K562 (cell line): Measurements from ENCODE around the gene TNNI2. TPM values are rescaled to one million over a fixed set of nuclear protein-coding genes. Genes with fewer than 3 reads are reported as not detected.

Experiments used
- ATAC-seq: fragments of 200-7000 bp; cut with Tn5 transposase; 3 replicates; pipeline ENCODE4 v1.9.1; 2020; ENCODE audit warnings: moderate library complexity
- BruUV-seq: library from RNA; stranded (reverse); fragments of 400-500 nt; replicated peaks from 2 replicates; lab custom pipeline; 2021; lab: Mats Ljungman, UMichigan
- CTCF ChIA-PET: fragments of 300-600 bp; formaldehyde crosslinking; extraction: SDS; loops from one replicate; lab custom pipeline; 2021; ENCODE audit warnings: low intra/inter-chr PET ratio; lab: Yijun Ruan, JAX
- POLR2A ChIA-PET: fragments of 300-600, 350-650 bp; sonication (Branson Sonifier 250); formaldehyde crosslinking; extraction: SDS; loops from one replicate; lab custom pipeline; 2021; ENCODE audit warnings: antibody characterized with exemption, inconsistent platforms; lab: Yijun Ruan, JAX
- DNase-seq, 4 experiments: peaks; one replicate each; pipeline versions ENCODE4 v3.0.0 to v3.0.0-alpha.2; 2011 to 2018; ENCODE audit warnings: low spot score in 3 of 4, mixed read lengths in 3 of 4; ENCODE audit errors: extremely low read depth in 1 of 4
- FAIRE-seq: peaks from 2 replicates; lab custom pipeline; 2011; peaks lifted over from hg19 to GRCh38; lab: Jason Lieb, UNC
- H2AFZ ChIP-seq: 2 replicates; pipeline ENCODE4 v1.6.0; 2011; ENCODE audit warnings: low read depth, low read length, control low read depth, inconsistent platforms
- H3K27ac ChIP-seq: fragments of 200-600 bp; 3 replicates; pipeline ENCODE4 v1.8.0; 2011; ENCODE audit warnings: low read depth, mild to moderate bottlenecking, control low read depth, inconsistent platforms, low read length, moderate library complexity, mixed read lengths; ENCODE audit errors: extremely low read depth
- H3K27me3 ChIP-seq, 2 experiments: fragments of 300-600 bp in 1 of 2; 2 replicates in 1 of 2; 3 replicates in 1 of 2; pipeline versions ENCODE4 v1.6.0 to v1.8.0; 2011; ENCODE audit warnings: inconsistent platforms in 2 of 2, low read length in 2 of 2, mild to moderate bottlenecking in 1 of 2, mixed read lengths in 1 of 2, moderate library complexity in 1 of 2; ENCODE audit not compliant: control insufficient read depth in 2 of 2, insufficient read depth in 2 of 2
- H3K36me3 ChIP-seq: fragments of 300-600 bp; 3 replicates; pipeline ENCODE4 v1.8.0; 2011; ENCODE audit warnings: mild to moderate bottlenecking, low read length, inconsistent platforms; ENCODE audit not compliant: control insufficient read depth, insufficient read depth
- H3K4me1 ChIP-seq, 2 experiments: fragments of 200-600 bp in 1 of 2; replicated peaks in 1 of 2; 2 replicates in 1 of 2; 3 replicates in 1 of 2; pipeline versions ENCODE4 v1.5.1 to v1.8.0; 2011; ENCODE audit warnings: inconsistent platforms in 2 of 2, low read length in 2 of 2, mild to moderate bottlenecking in 1 of 2, mixed read lengths in 1 of 2, moderate library complexity in 1 of 2; ENCODE audit not compliant: control insufficient read depth in 2 of 2, insufficient read depth in 2 of 2
- H3K4me2 ChIP-seq: 2 replicates; pipeline ENCODE4 v1.6.1; 2011; ENCODE audit warnings: low read length, control low read depth, inconsistent platforms, mixed read lengths; ENCODE audit not compliant: insufficient read depth
- H3K4me3 ChIP-seq: fragments of 200-600 bp; sonication (generic), shearing (Covaris generic); 2 replicates; pipeline ENCODE4 v1.5.1; 2016; ENCODE audit warnings: control low read depth, inconsistent platforms
- H3K79me2 ChIP-seq: fragments of 200-600 bp; 3 replicates; pipeline ENCODE4 v1.8.0; 2011; ENCODE audit warnings: low read length, inconsistent platforms; ENCODE audit not compliant: control insufficient read depth, insufficient read depth
- H3K9ac ChIP-seq, 2 experiments: 2 replicates each; pipeline versions ENCODE4 v1.6.0 to v1.6.1; 2011; ENCODE audit warnings: low read depth in 2 of 2, low read length in 2 of 2, control low read depth in 1 of 2, inconsistent platforms in 1 of 2, mild to moderate bottlenecking in 1 of 2, mixed read lengths in 1 of 2; ENCODE audit not compliant: insufficient read depth in 1 of 2
- H3K9me1 ChIP-seq: one replicate; pipeline ENCODE4 v1.6.0; 2011; ENCODE audit warnings: inconsistent platforms, mild to moderate bottlenecking, low read length, moderate library complexity; ENCODE audit not compliant: control insufficient read depth, insufficient read depth
- H3K9me3 ChIP-seq: replicated peaks from 2 replicates; pipeline ENCODE4 v1.5.1; 2011; ENCODE audit warnings: low read depth, low read length, inconsistent platforms; ENCODE audit not compliant: control insufficient read depth, insufficient read depth
- H4K20me1 ChIP-seq: replicated peaks from 2 replicates; pipeline ENCODE4 v1.6.1; 2011; ENCODE audit warnings: low read length, inconsistent platforms, mixed read lengths; ENCODE audit not compliant: control insufficient read depth, insufficient read depth
- CSDE1 ChIP-seq, 2 experiments: fragments of 450-650 bp; IDR thresholded peaks; 2 replicates each; pipeline ENCODE4 v1.6.1; 2016; ENCODE audit warnings: mild to moderate bottlenecking in 1 of 2
- KDM2B ChIP-seq: fragments of 250-450 bp; sonication (Bioruptor Pico); IDR thresholded peaks from 2 replicates; pipeline ENCODE4 v1.8.0; 2021; ENCODE audit warnings: mild to moderate bottlenecking, moderate library complexity
- MBD2 ChIP-seq: sonication (generic); IDR thresholded peaks from 2 replicates; pipeline ENCODE4 v1.6.1; 2016; ENCODE audit warnings: low read depth, borderline replicate concordance
- MEIS2 ChIP-seq: fragments of 450-650 bp; IDR thresholded peaks from 2 replicates; pipeline ENCODE4 v1.6.1; 2014; ENCODE audit warnings: mild to moderate bottlenecking; ENCODE audit not compliant: partially characterized antibody
- TEAD4 ChIP-seq, 2 experiments: sonication (generic) in 1 of 2; formaldehyde crosslinking in 1 of 2; IDR thresholded peaks; 2 replicates each; pipeline versions ENCODE4 v1.6.1 to v1.8.0; 2012 to 2022; ENCODE audit warnings: borderline replicate concordance in 1 of 2, inconsistent platforms in 1 of 2, low read length in 1 of 2, mild to moderate bottlenecking in 1 of 2, missing genetic modification reagents in 1 of 2
- ZNF408 ChIP-seq: fragments of 250-450 bp; sonication (Bioruptor Pico); IDR thresholded peaks from 2 replicates; pipeline ENCODE4 v1.4.0; 2020; ENCODE audit warnings: low read depth, mild to moderate bottlenecking, moderate library complexity
- WGBS: fragments of 100-300 bp; shearing (Covaris generic); methylation state at CpG from one replicate; pipeline ENCODE4 v1.1.6; 2016; ENCODE audit warnings: low coverage, mixed read lengths; ENCODE audit not compliant: insufficient coverage; ENCODE audit errors: missing lambda C conversion rate; 5-methylcytosine and 5-hydroxymethylcytosine counted together
- in situ Hi-C: fragments of 300-500 bp; cut with MboI; formaldehyde crosslinking; loops from 4 replicates; pipeline ENCODE4 v1.15.0; 2018; ENCODE audit warnings: inconsistent platforms, mixed read lengths
- intact Hi-C: fragments of 100-400 bp; cut with micrococcal nuclease; formaldehyde crosslinking; loops from 2 replicates; pipeline ENCODE4 v1.14.2; 2022
- polyA plus RNA-seq, 8 experiments: library from polyadenylated mRNA; depleted of rRNA in 4 of 8; stranded (reverse) in 5 of 8; unstranded in 3 of 8; fragments of >200 nt; fragmentation: Nextera tagmentation in 2 of 8; fragmentation: Illumina TruSeq in 1 of 8; extraction: Ambion mirVana in 2 of 8; extraction: Trizol in 1 of 8; gene quantifications; 2 replicates each; pipeline versions ENCODE4 v1.2.1 to v1.2.3, GENCODE V29; 2011 to 2014; ENCODE audit warnings: inconsistent platforms in 1 of 8, missing spikeins in 1 of 8
- total RNA-seq, 7 experiments: library from RNA; depleted of rRNA in 6 of 7; stranded (reverse); fragments of >200 nt in 6 of 7; fragmentation: Illumina TruSeq in 2 of 7; extraction: Trizol in 2 of 7; gene quantifications; 2 replicates each; pipeline versions ENCODE4 v1.2.1 to v1.2.3, GENCODE V29; 2011 to 2021; ENCODE audit warnings: low replicate concordance in 1 of 7
- TF ChIP-seq, protein P1 (sequence below): fragments of 450-650 bp; IDR thresholded peaks from 2 replicates; pipeline ENCODE4 v1.6.1; 2016; ENCODE audit warnings: missing biosample characterization, missing genetic modification characterization
- TF ChIP-seq, protein P2 (sequence below), 2 experiments: IDR thresholded peaks; 2 replicates each; pipeline ENCODE4 v1.6.1; 2011; ENCODE audit warnings: borderline replicate concordance in 1 of 2, control low read depth in 1 of 2, low read depth in 1 of 2, low read length in 1 of 2, mild to moderate bottlenecking in 1 of 2, mixed read lengths in 1 of 2, moderate library complexity in 1 of 2; ENCODE audit not compliant: insufficient read depth in 1 of 2, insufficient read length in 1 of 2, poor library complexity in 1 of 2, severe bottlenecking in 1 of 2; ENCODE audit errors: extremely low read depth in 1 of 2
- TF ChIP-seq, protein P3 (sequence below), 3 experiments: IDR thresholded peaks in 2 of 3; conservative IDR thresholded peaks in 1 of 3; 2 replicates each; pipeline ENCODE4 v1.5.1; 2011 to 2012; ENCODE audit warnings: low read length in 3 of 3, mild to moderate bottlenecking in 3 of 3, control low read depth in 2 of 3, improper control_type of control experiment in 1 of 3, inconsistent platforms in 1 of 3, low read depth in 1 of 3, mixed read lengths in 1 of 3, moderate library complexity in 1 of 3; ENCODE audit not compliant: insufficient read depth in 2 of 3

Gene TNNI2
- total and polyA plus RNA-seq, 9 of the 15 experiments (the other 6 are each of a cell fraction or from before 2014, with no cell fraction given), result not detected

DNA sequence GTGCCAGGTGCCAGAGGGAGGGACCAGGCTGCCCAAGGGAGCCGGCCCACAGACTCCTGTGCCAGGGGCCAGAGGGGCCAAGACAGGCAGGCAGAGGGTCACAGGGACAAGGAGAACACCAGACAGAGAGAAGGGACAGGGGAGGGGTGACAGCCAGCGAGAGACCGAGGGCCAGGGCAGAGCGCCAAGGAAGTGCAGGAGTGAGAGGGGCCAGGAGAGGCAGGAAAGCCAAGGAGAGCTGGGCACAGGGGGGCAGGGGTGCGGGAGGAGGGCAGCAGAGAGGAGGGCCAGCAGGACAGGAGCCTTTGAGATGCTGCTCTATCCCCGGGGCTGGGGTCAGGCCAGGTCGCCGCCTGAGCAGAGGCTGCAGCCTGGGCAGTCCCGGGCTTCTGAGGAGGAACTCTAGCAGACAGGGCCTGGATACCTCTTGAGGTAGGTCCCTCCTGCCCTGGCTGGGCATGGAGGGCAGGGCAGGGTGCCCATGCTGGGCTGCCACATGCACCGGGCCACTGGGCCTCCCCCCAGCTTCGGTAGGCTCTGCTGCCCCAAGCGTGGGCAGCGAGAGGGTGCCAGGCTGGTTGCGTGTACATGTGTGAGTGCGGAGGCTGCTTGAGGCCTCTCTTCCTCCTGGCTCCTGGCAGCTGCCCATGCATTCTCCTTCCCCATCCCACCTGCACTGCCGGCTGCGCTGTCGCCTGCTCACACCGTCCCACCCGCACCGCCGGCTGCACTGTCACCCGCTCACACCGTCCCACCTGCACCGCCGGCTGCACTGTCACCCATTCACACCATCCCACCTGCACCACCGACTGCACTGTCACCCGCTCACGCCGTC lies 26.3 kb downstream of the TNNI2 start (continued):
- TF ChIP-seq, protein P1, sequence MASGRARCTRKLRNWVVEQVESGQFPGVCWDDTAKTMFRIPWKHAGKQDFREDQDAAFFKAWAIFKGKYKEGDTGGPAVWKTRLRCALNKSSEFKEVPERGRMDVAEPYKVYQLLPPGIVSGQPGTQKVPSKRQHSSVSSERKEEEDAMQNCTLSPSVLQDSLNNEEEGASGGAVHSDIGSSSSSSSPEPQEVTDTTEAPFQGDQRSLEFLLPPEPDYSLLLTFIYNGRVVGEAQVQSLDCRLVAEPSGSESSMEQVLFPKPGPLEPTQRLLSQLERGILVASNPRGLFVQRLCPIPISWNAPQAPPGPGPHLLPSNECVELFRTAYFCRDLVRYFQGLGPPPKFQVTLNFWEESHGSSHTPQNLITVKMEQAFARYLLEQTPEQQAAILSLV, result no peak
- TF ChIP-seq, protein P2, sequence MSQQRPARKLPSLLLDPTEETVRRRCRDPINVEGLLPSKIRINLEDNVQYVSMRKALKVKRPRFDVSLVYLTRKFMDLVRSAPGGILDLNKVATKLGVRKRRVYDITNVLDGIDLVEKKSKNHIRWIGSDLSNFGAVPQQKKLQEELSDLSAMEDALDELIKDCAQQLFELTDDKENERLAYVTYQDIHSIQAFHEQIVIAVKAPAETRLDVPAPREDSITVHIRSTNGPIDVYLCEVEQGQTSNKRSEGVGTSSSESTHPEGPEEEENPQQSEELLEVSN (IDR thresholded peaks at IDR 0.05; ENCODE audit: borderline replicate concordance in 1 of 2, extremely low read depth in 1 of 2, insufficient read depth in 1 of 2, insufficient read length in 1 of 2, low read depth in 1 of 2, low read length in 1 of 2, poor library complexity in 1 of 2, severe bottlenecking in 1 of 2), result no peak
- TF ChIP-seq KDM2B (CRISPR knock-in tag), result no peak
- TF ChIP-seq, all 486 proteins: peak for 0

DNA sequence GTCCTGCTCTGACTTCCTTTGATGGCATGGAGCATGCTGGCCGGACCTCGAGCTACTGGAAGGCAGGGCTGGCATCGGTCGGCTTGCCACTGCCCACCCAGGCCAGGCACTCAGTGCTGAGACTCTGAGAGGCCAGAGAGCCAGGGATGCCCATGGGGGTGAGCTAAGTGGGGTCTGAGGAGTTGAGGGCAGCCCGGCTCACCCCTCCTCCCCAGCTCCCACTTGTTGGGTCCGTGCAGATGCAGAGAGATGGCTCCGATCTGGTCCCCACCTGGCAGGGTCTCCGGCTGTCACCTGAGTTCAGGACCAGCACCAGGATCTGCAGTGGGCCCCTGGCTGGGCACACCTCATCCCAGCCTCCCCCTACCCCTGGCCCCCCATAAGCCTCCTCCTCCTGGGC lies 27.4 kb downstream of the TNNI2 start:
- 3% methylated on average over 7 of the region's 8 CpGs for WGBS
- H4K20me1 ChIP-seq, result 0 out of 2 replicates have a peak, but pooled peaks cover 5% of the 10 kb centered on the region
- no peak for ATAC-seq
- intact Hi-C loops, result no loop called here
- no peak for DNase-seq
- TF ChIP-seq CSDE1 (IDR thresholded peaks at IDR 0.05), result no peak
- TF ChIP-seq TEAD4 (IDR thresholded peaks at IDR 0.05; ENCODE audit: low read length), result no peak
- TF ChIP-seq TEAD4 (CRISPR knock-in tag; IDR thresholded peaks at IDR 0.05; ENCODE audit: borderline replicate concordance), result no peak
- no peak for TF ChIP-seq MEIS2
- no peak for TF ChIP-seq ZNF408
- TF ChIP-seq, protein P3, sequence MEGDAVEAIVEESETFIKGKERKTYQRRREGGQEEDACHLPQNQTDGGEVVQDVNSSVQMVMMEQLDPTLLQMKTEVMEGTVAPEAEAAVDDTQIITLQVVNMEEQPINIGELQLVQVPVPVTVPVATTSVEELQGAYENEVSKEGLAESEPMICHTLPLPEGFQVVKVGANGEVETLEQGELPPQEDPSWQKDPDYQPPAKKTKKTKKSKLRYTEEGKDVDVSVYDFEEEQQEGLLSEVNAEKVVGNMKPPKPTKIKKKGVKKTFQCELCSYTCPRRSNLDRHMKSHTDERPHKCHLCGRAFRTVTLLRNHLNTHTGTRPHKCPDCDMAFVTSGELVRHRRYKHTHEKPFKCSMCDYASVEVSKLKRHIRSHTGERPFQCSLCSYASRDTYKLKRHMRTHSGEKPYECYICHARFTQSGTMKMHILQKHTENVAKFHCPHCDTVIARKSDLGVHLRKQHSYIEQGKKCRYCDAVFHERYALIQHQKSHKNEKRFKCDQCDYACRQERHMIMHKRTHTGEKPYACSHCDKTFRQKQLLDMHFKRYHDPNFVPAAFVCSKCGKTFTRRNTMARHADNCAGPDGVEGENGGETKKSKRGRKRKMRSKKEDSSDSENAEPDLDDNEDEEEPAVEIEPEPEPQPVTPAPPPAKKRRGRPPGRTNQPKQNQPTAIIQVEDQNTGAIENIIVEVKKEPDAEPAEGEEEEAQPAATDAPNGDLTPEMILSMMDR (IDR thresholded peaks at IDR 0.05 in 2 of 3, conservative IDR thresholded peaks at IDR 0.05 in 1 of 3; ENCODE audit: insufficient read depth in 2 of 3, low read depth in 1 of 3, low read length in 3 of 3), result no peak
- TF ChIP-seq MBD2, result no peak
- H3K36me3 ChIP-seq, result no peaks in the 10 kb centered on the region
- H3K79me2 ChIP-seq, result no peaks in the 10 kb centered on the region
- ChIA-PET CTCF (no interaction called here), POLR2A (no interaction called here)
- H3K4me3 ChIP-seq, result no peak overlapping the region
- H3K9me3 ChIP-seq, result no peaks in the 10 kb centered on the region
- in situ Hi-C loops, result no loop called here
- BruUV-seq, result no TSS peak
- no peak for FAIRE-seq
- H3K4me2 ChIP-seq, result no peak overlapping the region
- H3K9me1 ChIP-seq, result no peaks in the 10 kb centered on the region
- no peak overlapping the region for H3K27ac ChIP-seq
- peaks cover 0 to 32% of the 10 kb centered on the region in 2 experiments; a peak in 2 of 5 replicates for H3K4me1 ChIP-seq
- peaks cover 22 to 68% of the 10 kb centered on the region in 2 experiments; a peak in 4 of 5 replicates for H3K27me3 ChIP-seq
- no peak overlapping the region for H3K9ac ChIP-seq
- no peak overlapping the region for H2AFZ ChIP-seq
